HCT116 (cell line): ENCODE results near the gene CCND1. TPM values are rescaled to one million over a fixed set of nuclear protein-coding genes. Genes with fewer than 3 reads are reported as not detected.

Experiments used
- ATAC-seq: fragments of 200-7000 bp; cut with Tn5 transposase; 2 replicates; pipeline ENCODE4 v1.9.1; 2020; ENCODE audit warnings: mild to moderate bottlenecking, moderate library complexity
- BruUV-seq: library from RNA; stranded (reverse); fragments of 400-500 nt; replicated peaks from 2 replicates; lab custom pipeline; 2021; lab: Mats Ljungman, UMichigan
- CTCF ChIA-PET: fragments of 300-600 bp; sonication (Branson Sonifier 250); formaldehyde crosslinking; loops from one replicate; lab custom pipeline; 2021; ENCODE audit warnings: antibody characterized with exemption; lab: Charles Lee
- POLR2A ChIA-PET: fragments of 300-600, 350-600 bp; sonication (Branson Sonifier 250); formaldehyde crosslinking; loops from one replicate; lab custom pipeline; 2021; ENCODE audit warnings: antibody characterized with exemption; lab: Charles Lee
- RAD21 ChIA-PET, 2 experiments: fragments of 300-600 bp; sonication (Branson Sonifier 250); formaldehyde crosslinking; loops; one replicate each; lab custom pipeline; 2023; ENCODE audit warnings: low total read pairs in 2 of 2; ENCODE audit not compliant: uncharacterized antibody in 2 of 2, unreplicated experiment in 2 of 2, low non-redundant PET in 1 of 2; lab: Charles Lee
- DNase-seq: peaks from one replicate; pipeline ENCODE4 v3.0.0-alpha.2; 2010; ENCODE audit warnings: low read depth, low spot score
- H2AFZ ChIP-seq: fragments of 200-600 bp; shearing (Covaris generic), sonication (generic); 2 replicates; pipeline ENCODE4 v1.6.1; 2017; ENCODE audit warnings: low read depth, mixed run types, mixed read lengths, antibody characterized with exemption, low read length; ENCODE audit not compliant: poor library complexity, severe bottlenecking
- H3K27ac ChIP-seq: 2 replicates; pipeline ENCODE4 v1.5.1; 2012; ENCODE audit warnings: low read depth, low read length
- H3K27me3 ChIP-seq: fragments of 200-600 bp; sonication (generic); 2 replicates; pipeline ENCODE4 v1.6.1; 2016; ENCODE audit warnings: mixed run types, low read length, mixed read lengths; ENCODE audit not compliant: insufficient read depth
- H3K36me3 ChIP-seq, 2 experiments: fragments of 200-500 bp in 1 of 2; fragments of 200-600 bp in 1 of 2; sonication (Bioruptor generic) in 1 of 2; sonication (generic) in 1 of 2; 2 replicates each; pipeline versions ENCODE4 v1.5.1 to v1.6.1; 2014 to 2016; ENCODE audit warnings: low read length in 2 of 2, inconsistent platforms in 1 of 2, mixed read lengths in 1 of 2, mixed run types in 1 of 2; ENCODE audit not compliant: insufficient read depth in 2 of 2, control insufficient read depth in 1 of 2
- H3K4me1 ChIP-seq, 2 experiments: fragments of 200-600 bp in 1 of 2; sonication (generic) in 1 of 2; 2 replicates each; pipeline versions ENCODE4 v1.5.1 to v1.6.1; 2012 to 2017; ENCODE audit warnings: low read length in 2 of 2, inconsistent platforms in 1 of 2, mild to moderate bottlenecking in 1 of 2, mixed read lengths in 1 of 2, mixed run types in 1 of 2, moderate library complexity in 1 of 2; ENCODE audit not compliant: insufficient read depth in 2 of 2, control insufficient read depth in 1 of 2
- H3K4me2 ChIP-seq: fragments of 200-600 bp; sonication (generic); 2 replicates; pipeline ENCODE4 v1.6.1; 2017; ENCODE audit warnings: mixed run types, low read length, mixed read lengths
- H3K4me3 ChIP-seq, 2 experiments: fragments of 200-600 bp in 1 of 2; sonication (generic) in 1 of 2; replicated peaks in 1 of 2; 2 replicates each; pipeline ENCODE4 v1.5.1; 2011 to 2016; ENCODE audit warnings: low read length in 2 of 2, control low read depth in 1 of 2, low read depth in 1 of 2, mild to moderate bottlenecking in 1 of 2, mixed read lengths in 1 of 2, mixed run types in 1 of 2
- H3K79me2 ChIP-seq: fragments of 200-600 bp; sonication (generic); 2 replicates; pipeline ENCODE4 v1.6.1; 2017; ENCODE audit warnings: mild to moderate bottlenecking, mixed run types, low read length, moderate library complexity, mixed read lengths; ENCODE audit not compliant: insufficient read depth
- H3K9ac ChIP-seq: fragments of 200-600 bp; sonication (generic); 2 replicates; pipeline ENCODE4 v1.6.1; 2016; ENCODE audit warnings: low read length, mixed read lengths
- H3K9me2 ChIP-seq: fragments of 200-600 bp; sonication (generic), shearing (Covaris generic); 2 replicates; pipeline ENCODE4 v1.6.1; 2017; ENCODE audit warnings: mixed run types, mild to moderate bottlenecking, moderate library complexity; ENCODE audit not compliant: insufficient read depth
- H3K9me3 ChIP-seq, 2 experiments: fragments of 200-500 bp in 1 of 2; fragments of 200-600 bp in 1 of 2; sonication (Bioruptor generic) in 1 of 2; sonication (generic) in 1 of 2; 2 replicates each; pipeline ENCODE4 v1.6.1; 2014 to 2017; ENCODE audit warnings: low read length in 2 of 2, mixed read lengths in 2 of 2, inconsistent platforms in 1 of 2, low read depth in 1 of 2, mild to moderate bottlenecking in 1 of 2, mixed run types in 1 of 2, moderate library complexity in 1 of 2; ENCODE audit not compliant: control insufficient read depth in 1 of 2, insufficient read depth in 1 of 2
- H4K20me1 ChIP-seq: fragments of 200-600 bp; sonication (generic), shearing (Covaris generic); 2 replicates; pipeline ENCODE4 v1.6.1; 2017; ENCODE audit warnings: mixed run types, mild to moderate bottlenecking, moderate library complexity; ENCODE audit not compliant: insufficient read depth
- CBX3 ChIP-seq: IDR thresholded peaks from 2 replicates; pipeline ENCODE4 v1.6.1; 2012; ENCODE audit warnings: low read depth
- EGR1 ChIP-seq: IDR thresholded peaks from 2 replicates; pipeline ENCODE4 v1.6.1; 2012; ENCODE audit warnings: low read depth
- ELF1 ChIP-seq: IDR thresholded peaks from 2 replicates; pipeline ENCODE4 v1.6.1; 2012; ENCODE audit warnings: low read depth, borderline replicate concordance
- EZH2 ChIP-seq: fragments of 200-600 bp; sonication (generic); IDR thresholded peaks from 2 replicates; pipeline ENCODE4 v1.6.1; 2017; ENCODE audit warnings: antibody characterized with exemption, mixed run types
- EZH2phosphoT487 ChIP-seq: fragments of 200-600 bp; IDR thresholded peaks from 2 replicates; pipeline ENCODE4 v1.6.1; 2018; ENCODE audit warnings: antibody characterized with exemption, borderline replicate concordance
- RAD21 ChIP-seq: IDR thresholded peaks from 2 replicates; pipeline ENCODE4 v1.6.1; 2012; ENCODE audit warnings: low read depth, mild to moderate bottlenecking
- SIN3A ChIP-seq: IDR thresholded peaks from 2 replicates; pipeline ENCODE4 v1.6.1; 2012; ENCODE audit warnings: low read depth
- SRF ChIP-seq: IDR thresholded peaks from 2 replicates; pipeline ENCODE4 v1.6.1; 2012; ENCODE audit warnings: low read depth
- TCF7L2 ChIP-seq: IDR thresholded peaks from 2 replicates; pipeline ENCODE4 v1.7.0; 2011; ENCODE audit warnings: borderline replicate concordance, inconsistent platforms; ENCODE audit not compliant: insufficient read depth, insufficient read length; ENCODE audit errors: extremely low read depth
- YY1 ChIP-seq: IDR thresholded peaks from 2 replicates; pipeline ENCODE4 v1.6.1; 2011; ENCODE audit warnings: low read length, low read depth, moderate library complexity, mild to moderate bottlenecking; ENCODE audit not compliant: insufficient replicate concordance; ENCODE audit errors: extremely low read depth
- ZFX ChIP-seq: fragments of 450-650 bp; IDR thresholded peaks from 2 replicates; pipeline ENCODE4 v1.6.1; 2017
- ZNF274 ChIP-seq: fragments of 200-500 bp; sonication (Bioruptor generic); IDR thresholded peaks from 2 replicates; pipeline ENCODE4 v1.6.1; 2014; ENCODE audit warnings: mild to moderate bottlenecking, low read depth, low read length, inconsistent platforms
- intact Hi-C: fragments of 100-400 bp; cut with micrococcal nuclease; formaldehyde crosslinking; loops from 2 replicates; pipeline ENCODE4 v1.10.0; 2022
- total RNA-seq: library from RNA; stranded (reverse); gene quantifications from one replicate; pipeline ENCODE4 v1.2.1, GENCODE V29; 2021; ENCODE audit not compliant: unreplicated experiment
- TF ChIP-seq, protein P1 (sequence below), 3 experiments: fragments of 200-600 bp in 1 of 3; sonication (generic) in 1 of 3; IDR thresholded peaks in 2 of 3; conservative IDR thresholded peaks in 1 of 3; 2 replicates each; pipeline ENCODE4 v1.5.1; 2012 to 2017; ENCODE audit warnings: low read depth in 2 of 3, low read length in 2 of 3, antibody characterized with exemption in 1 of 3, borderline replicate concordance in 1 of 3, control low read depth in 1 of 3, mild to moderate bottlenecking in 1 of 3, mixed read lengths in 1 of 3, mixed run types in 1 of 3, moderate library complexity in 1 of 3; ENCODE audit not compliant: insufficient read depth in 1 of 3
- TF ChIP-seq, protein P2 (sequence below): IDR thresholded peaks from 2 replicates; pipeline ENCODE4 v1.6.1; 2012

The CCND1 gene
- total RNA-seq, 1 experiment from 2014 or later = 601 TPM

DNA sequence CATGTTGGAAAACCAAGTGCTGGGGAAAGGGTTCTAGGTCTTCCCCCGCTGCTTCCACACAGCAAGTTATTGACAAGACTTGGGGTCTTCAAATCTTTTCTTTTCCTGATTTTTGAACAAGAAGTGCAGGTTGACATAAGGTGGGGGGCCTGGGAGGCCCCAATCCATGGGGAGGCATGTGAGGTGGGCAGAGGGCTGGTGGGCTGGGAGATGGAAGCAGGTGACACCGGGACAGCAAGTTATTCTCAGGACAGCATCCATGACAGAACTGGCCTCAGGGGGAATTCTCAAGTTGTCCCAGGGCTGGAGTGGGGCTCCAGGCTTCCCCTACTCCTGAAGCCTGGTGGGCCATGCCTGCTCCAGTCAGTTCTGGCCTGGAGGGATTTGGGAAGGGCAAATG lies 57.4 kb downstream of the CCND1 start:
- TSS peak; percentile 2 for BruUV-seq
- intact Hi-C loops = no loop called here
- no peaks in the 10 kb centered on the region; the same call in 1 of the 2 replicates for H3K79me2 ChIP-seq
- H3K9ac ChIP-seq = no peak overlapping the region
- RAD21 ChIA-PET = no interaction called here
- H4K20me1 ChIP-seq = no peaks in the 10 kb centered on the region
- DNase-seq (no peak), ATAC-seq (no peak)
- H2AFZ ChIP-seq = no peak overlapping the region
- H3K27ac ChIP-seq = no peak overlapping the region
- no peaks in the 10 kb centered on the region for H3K27me3 ChIP-seq
- H3K9me2 ChIP-seq = no peaks in the 10 kb centered on the region
- H3K9me3 ChIP-seq = no peaks in the 10 kb centered on the region
- no peak overlapping the region for H3K4me2 ChIP-seq
- H3K4me3 ChIP-seq = no peak overlapping the region
- peaks cover 54 to 63% of the 10 kb centered on the region in 2 experiments for H3K4me1 ChIP-seq
- POLR2A ChIA-PET = no interaction called here
- CTCF ChIA-PET = no interaction called here
- no peak for TF ChIP-seq ELF1
- no peak for TF ChIP-seq ZFX
- no peak for TF ChIP-seq SRF
- TF ChIP-seq, protein P1, sequence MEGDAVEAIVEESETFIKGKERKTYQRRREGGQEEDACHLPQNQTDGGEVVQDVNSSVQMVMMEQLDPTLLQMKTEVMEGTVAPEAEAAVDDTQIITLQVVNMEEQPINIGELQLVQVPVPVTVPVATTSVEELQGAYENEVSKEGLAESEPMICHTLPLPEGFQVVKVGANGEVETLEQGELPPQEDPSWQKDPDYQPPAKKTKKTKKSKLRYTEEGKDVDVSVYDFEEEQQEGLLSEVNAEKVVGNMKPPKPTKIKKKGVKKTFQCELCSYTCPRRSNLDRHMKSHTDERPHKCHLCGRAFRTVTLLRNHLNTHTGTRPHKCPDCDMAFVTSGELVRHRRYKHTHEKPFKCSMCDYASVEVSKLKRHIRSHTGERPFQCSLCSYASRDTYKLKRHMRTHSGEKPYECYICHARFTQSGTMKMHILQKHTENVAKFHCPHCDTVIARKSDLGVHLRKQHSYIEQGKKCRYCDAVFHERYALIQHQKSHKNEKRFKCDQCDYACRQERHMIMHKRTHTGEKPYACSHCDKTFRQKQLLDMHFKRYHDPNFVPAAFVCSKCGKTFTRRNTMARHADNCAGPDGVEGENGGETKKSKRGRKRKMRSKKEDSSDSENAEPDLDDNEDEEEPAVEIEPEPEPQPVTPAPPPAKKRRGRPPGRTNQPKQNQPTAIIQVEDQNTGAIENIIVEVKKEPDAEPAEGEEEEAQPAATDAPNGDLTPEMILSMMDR (IDR thresholded peaks at IDR 0.05 in 2 of 3, conservative IDR thresholded peaks at IDR 0.05 in 1 of 3; ENCODE audit: borderline replicate concordance in 1 of 3, insufficient read depth in 1 of 3, low read depth in 2 of 3, low read length in 2 of 3) = no peak
- no peak for TF ChIP-seq EZH2
- TF ChIP-seq EGR1 = no peak
- TF ChIP-seq, protein P2, sequence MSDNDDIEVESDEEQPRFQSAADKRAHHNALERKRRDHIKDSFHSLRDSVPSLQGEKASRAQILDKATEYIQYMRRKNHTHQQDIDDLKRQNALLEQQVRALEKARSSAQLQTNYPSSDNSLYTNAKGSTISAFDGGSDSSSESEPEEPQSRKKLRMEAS = no peak
- TF ChIP-seq ZNF274 = no peak
- TF ChIP-seq SIN3A = no peak
- TF ChIP-seq CBX3 = no peak
- no peak for TF ChIP-seq RAD21
- TF ChIP-seq YY1 = no peak
- TF ChIP-seq EZH2phosphoT487 = no peak
- TF ChIP-seq TCF7L2 = no peak
- H3K36me3 ChIP-seq = no peaks in the 10 kb centered on the region
